ENCODE measurements around the gene DCTN4.

The DCTN4 gene

GRCh38 chr5:150662731-150663516 lies 95.9 kb downstream of the DCTN4 start:
- DNase-seq: peak; percentile 31

DNA sequence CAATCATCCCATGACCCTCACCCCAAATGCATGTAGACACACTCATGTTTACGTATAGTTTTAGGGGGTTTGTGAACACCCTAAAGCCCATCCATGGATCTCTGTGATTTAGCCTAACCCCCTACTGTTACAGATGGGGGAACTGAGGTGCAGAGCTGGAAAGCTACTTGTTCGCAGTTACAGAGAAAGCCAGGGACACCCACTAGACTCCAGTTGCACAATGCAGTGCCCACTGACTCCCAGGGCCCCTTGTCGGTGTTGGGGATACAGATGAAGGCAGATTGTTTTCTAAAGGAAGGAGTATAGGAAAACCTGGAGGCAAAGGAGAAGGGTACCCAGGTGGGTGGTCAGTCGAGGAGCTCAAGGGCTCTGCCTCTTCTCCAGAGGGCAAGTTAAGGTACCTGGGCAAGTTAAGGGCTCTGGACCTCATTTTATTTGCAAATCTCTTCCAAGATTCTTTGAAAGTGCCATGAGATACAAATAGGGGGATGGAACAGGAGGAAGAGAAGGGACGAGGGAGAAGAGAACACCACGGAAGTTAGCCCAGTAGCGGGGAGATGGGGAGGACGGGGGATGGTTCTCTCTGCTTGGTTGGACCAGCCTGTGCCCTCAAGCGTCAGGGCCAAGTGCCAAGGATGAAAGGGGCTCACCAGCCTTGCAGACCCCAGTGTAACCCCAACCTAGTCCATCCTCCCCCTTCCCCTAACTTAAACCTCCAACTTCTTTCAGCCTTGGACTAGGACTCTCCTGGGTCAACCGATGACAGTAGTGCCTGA lies 96.8 kb downstream of the DCTN4 start:
- no peak for DNase-seq

- no peak for DNase-seq
Measured at GRCh38 chr5:150661086-150661485, 97.7 kb downstream of the DCTN4 start, which contains the start of gene MYOZ3. MYOZ3 (plus strand) TSS chr5:150661251; CDS start chr5:150662942, 1,691 bp downstream.

DNA sequence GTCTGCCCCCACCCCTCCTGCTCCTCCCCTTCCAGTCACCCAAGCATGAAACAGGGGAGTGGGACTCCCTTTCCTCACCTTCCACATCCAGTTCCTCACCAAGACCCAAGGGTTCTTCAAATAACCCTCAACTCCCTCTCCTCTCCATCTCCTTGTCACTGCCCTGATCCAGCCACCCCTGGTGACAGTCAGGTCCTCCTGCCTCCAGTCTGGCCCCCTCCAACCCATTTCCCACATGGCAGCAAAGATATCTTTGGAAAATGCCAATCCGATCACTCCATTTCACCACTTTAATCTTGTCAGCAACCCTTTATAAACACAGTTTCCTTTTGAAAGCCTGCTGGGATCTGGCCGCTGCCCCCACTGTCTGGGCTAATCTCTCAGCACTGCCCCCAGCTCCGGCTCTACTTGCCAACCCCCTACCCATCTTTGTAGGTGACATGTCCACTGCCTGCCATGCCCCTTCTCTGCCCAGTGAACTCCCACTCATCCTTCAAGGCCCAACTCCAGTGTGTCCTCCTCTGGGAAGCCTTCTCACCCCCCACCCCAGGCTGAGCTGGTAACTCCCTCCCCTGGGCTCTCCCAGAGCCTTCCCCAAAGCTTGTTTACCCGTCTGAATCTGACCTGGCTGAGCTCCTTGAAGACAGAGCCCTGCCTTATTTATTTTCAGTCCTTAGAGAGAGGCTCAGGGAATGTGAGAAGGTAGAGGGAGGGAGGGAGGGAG lies 98.5 kb downstream of the DCTN4 start:
- no peak for DNase-seq

- no peak for DNase-seq
Measured at GRCh38 chr5:150659360-150660107, 99.3 kb downstream of the DCTN4 start.

GRCh38 chr5:150658699-150659265 lies 100.0 kb downstream of the DCTN4 start:
- no peak for DNase-seq
